DMS 273 (cell line): ENCODE measurements around the gene TMEM132D.

Experiments used
- DNase-seq: peaks from one replicate; lab custom pipeline; 2025; ENCODE audit not compliant: unreplicated experiment; lab: John Stamatoyannopoulos, UW

TMEM132D gene

DNA sequence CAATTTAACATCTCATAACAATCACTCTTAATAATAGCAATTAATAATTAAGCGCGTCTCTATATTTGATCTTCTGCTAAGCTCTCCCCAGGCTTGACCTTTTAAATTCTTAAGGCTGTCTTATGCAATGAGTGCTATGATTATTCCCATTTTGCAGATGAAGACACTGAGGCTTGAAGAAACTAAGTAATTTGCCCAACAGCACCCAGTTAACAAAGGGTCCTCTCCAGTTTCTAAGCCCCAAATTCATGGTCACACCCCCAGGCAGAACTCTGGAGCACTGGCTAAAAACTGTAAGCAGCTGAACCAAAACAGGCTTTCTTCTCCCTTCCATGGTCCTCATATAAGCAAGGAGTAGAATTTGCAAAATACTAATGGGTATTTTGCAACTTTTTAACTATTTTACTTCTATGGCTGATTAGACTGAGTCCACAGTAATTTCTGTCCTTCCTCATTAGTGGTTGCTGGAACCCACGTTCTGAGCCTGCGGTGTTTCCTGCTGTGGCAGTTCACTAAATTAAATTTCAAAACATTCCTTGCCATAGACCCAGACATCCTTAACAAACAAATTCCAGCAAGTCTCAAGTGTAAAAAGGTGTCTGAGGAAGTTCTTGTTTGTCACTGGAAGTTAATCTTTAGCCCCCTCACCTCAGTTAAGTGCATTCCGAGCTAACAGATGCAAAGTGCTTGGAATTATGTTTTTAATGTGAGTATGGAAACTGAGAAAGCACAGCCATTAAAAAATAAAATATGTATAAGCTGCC, 76.5 kb downstream of the TMEM132D start:
- no peak for DNase-seq

DNA sequence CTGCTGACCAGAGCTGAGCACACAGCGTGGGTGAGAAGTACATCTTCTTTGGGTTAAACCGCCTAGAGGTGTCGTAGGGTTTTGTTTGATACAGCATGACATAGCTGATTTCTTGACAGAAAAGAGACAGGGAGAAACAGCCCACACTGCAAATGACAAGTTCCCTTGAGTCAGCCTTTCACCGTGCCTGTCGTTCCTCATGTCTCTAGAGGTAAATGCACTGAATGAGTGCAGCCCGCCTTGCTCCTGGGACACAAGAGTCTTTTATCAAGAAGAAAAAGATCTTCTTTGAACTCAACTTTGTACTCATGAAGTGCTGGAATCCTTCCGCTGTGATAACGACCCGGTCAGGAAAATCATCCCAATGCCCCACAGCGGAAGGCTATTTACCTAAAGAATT, 77.6 kb downstream of the TMEM132D start:
- DNase-seq = no peak

DNA sequence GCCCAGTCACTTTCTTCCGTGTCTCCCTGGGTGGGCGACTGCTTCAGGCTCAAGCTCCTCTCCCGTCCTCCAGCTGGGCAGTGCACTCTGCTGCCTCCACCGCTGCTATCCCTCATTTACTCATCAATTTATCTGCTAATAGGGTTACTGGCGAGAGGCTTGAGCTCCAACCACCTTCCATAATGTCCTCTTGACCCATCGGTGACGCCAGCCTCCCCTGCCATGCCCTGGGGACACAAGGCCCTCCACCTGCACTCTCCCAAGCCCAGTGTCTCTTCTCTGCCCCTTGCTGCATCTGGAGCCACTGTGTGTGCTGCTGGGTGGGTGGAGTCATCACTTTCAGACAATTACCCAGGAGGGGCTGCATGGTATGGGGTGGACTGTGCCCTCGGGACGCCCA, 78.5 kb downstream of the TMEM132D start:
- no peak for DNase-seq

DNA sequence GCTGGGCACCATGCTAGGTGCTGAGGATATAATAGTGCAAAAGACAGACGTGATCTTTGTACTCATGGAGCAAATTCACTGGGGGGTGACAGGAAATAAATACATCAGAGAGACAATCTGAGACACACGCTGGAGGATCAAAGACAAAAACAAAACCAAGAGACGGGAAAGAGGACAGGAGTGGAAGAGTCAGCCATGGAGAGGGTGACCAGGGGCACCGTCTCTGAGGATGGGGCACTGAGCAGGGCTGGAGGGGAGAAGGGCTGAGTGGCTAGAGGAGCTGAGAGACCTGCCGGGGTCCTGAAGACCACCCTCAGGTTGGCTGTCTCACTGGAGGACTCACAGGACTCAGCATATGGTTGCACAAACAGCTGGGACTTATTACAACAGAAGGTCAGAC, 81.9 kb downstream of the TMEM132D start:
- DNase-seq = no peak

DNA sequence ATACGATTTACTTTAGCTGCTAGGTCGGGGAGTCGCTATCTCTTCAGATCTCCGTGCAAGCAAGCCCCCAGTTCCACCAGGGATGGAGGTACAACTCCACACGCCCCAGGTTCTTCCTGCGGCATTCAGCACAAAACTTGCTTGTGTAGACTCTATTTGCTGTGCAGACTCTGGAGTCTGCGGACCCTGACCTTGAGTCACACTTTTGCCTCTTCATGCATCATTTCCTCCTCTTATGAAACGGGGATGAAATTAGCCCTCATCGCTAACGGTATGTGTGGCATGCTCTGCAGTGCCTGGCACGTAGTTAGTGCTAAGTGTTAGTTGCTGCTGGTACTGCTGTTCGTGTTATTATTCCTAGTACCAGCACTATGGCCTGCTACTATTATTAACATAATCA, 84.4 kb downstream of the TMEM132D start:
- no peak for DNase-seq

DNA sequence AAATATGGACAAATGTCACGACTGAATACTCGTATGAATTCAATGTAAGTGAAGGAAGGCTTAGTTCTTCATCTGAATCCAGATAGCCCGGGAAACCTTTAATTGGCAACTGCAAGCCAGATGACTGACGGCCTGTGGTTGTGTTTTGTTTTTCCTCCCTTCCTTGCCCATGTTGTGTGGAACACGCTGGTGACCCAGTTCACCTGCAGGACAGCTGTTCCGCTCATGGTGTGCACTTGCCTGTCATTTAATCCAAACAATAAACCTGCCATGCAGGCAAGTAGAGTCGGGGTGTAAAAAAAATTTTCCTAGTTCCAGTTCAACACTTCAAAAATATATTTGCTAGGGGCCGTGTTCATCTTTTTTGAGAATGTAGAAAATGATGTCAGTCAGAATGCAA, 88.0 kb downstream of the TMEM132D start:
- DNase-seq = no peak

DNA sequence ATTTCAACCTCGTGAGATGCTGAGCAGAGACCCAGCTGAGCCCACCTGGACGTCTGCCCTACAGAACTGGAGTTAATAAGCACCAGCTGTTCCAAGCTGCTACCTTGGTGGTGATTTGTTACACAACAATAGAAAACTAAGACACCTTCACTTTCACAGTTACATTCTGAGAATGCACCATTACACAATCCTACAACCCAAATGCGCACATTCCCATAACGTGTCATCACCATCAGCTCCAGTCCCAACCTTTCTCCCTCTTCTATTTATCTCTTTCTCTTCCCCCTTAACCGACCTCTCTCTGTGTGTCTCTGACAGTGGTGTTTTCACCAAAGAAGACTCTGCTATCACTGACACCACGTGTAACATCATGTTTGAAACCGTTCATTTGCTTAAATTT, 91.9 kb downstream of the TMEM132D start:
- no peak for DNase-seq

DNA sequence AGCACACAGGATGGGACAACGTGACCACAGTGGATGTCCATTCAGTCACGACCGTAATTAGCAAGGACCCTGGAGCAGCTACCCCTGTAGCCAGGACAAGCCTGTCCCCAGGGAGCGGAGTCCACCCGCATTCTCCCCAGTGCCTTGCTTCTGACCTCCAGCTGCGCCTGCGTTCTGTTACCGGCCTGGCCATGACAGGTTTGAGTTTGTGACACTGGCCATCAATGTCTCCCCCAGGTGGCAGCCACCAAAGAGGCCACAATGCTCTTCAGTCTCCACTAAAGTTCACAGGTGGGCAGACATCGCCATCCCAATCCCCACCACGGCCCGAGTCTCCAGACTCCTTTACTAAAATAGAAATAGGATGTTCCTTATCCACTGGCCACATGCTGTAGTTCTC, 96.7 kb downstream of the TMEM132D start:
- DNase-seq = no peak

DNA sequence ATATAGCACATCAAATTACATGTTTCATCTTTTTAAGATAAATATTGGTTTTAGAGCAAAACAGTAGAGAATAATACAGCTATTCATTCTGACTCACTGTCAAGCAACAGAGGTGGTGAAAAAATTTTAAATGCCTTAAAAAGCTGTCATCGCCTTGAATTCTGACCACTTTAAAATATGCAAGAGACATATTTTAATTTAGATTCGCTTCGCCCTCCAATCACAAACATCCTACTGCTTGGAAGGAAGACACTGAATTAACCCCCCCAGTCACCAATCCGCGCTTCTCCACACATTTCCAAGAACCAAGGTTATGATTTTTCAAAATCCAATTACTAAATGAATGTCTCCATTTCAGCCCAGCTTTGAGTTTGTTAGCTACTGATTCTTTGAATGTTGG, 112.4 kb downstream of the TMEM132D start:
- no peak for DNase-seq

DNA sequence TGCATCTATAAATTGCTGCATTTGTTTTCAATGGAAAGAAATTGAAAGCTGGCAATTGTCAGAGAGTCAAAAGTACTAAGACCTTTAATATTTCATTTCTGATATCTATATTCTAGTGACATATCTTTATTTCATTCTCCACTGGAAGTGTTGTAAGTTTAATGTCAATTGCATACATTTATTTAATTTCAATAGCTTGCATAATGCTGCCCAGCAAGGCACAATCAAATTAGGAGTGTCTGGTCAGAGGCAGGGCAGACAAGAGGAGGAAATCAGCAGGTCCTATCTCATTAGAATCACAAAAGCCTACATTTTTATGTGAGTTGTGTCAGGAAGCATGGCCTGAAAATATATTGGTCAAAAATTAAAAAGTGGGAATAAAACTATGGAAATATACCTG, 112.9 kb downstream of the TMEM132D start:
- DNase-seq = no peak

DNA sequence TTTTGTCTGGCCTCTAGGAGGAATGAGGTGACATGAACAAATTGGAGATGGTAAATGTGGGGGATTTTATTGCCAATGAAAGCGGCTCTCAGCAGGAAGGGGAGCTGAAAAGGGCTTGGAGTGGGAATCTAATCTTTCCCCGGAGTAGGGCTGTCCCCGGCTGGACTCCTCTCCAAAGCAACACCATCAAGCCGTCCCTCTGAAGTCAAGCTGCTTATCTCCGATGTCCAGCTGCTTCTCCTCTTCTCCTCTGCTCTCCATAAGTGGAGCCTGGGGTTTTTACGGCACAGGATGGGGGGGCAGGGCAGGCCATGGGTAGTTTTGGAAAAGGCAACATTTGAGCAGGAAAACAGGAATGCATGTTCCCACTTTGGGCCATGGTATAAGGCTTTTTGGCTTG, 113.5 kb downstream of the TMEM132D start:
- no peak for DNase-seq

DNA sequence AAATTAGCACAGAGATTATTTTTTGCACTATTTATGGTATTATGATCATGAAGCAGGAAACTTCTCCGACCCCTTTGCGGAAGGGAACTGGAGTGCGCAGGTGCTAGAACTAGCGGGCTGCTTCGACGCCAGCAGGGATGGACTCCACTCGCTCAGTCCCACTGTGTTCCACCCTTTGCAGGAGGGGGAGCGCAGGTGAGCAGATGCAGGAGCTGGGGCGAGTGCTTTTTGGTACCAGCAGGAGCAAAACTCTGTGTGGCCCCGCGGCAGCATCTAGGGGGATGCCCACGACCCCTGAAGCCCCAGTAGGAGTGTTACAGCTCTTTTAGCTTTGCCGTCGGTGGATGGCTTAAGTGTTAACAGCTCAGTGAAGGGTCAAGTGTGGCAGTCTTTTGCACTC, 113.9 kb downstream of the TMEM132D start:
- DNase-seq = no peak

DNA sequence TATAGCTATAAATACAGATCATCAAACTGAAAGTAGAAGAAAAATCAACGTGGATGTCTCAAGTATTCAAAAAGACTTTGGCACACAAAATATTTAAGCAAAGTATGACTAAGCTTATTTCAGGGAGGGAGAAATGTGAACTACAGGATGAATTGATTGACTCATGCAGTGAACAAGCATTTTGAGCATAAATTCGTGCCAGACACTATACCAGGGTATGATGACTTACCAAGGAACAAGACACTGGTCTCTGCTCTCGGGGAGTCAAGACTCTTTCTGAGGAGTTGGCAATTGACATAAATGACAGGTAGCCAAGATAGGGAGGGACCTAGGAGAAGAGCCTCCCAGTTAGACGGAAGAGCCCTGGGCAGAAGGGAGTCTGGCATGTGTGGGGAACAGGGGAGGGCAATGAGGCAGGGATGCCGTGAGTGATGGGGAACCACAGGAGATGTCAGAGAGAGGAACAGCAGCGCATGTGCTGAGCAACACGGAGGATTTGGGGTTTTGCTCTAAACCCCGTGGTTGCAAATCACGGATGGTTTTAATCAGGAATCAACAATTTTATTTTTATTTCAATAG, 115.2 kb downstream of the TMEM132D start:
- DNase-seq = no peak

DNA sequence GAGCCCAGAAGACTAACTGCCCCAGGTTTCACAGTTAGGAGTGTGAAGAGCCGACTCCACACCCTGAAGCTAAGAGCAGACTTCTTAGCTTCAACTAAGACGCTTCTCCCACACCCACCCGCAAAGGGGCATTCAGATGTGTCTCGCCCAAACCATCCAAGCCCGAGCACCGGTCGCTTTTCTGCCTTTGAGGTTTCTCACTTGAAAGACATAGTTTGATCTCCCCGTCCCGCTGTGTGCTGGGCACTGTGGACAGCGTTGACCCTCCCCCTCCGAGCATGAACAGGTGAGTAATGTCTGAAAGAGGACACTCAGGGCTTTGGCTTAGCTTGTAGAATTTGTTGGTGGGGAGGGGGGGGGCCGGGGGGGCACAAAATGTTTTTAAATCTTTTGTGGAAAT, 123.8 kb downstream of the TMEM132D start:
- no peak for DNase-seq

DNA sequence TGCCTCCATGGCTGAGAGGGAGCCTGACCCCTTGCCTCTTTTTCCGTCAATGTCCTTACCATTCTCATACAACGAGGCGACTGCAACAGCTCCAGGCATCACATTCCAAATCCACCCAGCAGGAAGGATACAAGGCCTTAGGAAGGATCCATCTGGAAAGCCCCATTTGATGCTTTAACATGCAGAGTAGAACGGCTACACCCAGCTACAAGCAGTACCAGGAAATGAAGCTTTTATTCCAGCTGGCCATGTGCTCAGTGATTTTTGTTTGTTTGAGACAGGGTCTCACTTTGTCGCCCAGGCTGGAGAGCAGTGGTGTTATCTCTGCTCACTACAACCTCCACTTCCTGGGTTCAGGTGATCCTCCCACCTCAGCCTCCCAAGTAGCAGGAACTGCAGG, 124.8 kb downstream of the TMEM132D start:
- no peak for DNase-seq

DNA sequence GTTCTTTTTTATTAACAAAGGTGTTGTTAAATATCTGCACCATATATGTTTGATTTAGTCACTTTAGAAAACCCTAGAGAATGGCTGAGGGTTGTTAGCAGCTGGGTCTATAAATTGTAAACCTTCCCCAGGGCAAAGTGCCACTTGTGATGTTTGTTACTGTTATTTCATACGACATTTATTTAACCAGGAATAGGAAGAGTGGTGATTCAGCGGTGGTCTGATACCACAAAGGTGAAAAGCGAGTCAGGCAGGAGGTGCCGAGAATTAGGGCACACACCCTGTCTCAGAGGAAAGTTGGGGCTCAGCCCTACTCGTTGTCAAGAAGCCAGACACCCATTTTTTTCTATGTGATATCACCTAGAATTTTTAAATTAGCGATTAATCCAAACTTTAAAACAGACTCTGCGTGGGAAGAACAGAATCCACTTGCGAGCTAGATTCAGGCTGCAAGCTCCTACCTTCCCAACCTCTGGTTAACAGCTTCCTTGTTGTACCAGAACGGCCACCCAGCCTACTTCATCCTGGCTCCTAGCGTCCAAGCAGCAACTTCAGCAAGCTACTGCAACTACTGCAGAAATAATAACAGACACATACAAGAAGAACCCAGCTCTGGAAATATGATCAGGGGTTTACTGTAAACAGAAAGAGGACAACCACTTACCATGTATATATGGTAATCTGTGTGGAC, 126.7 kb downstream of the TMEM132D start:
- no peak for DNase-seq

DNA sequence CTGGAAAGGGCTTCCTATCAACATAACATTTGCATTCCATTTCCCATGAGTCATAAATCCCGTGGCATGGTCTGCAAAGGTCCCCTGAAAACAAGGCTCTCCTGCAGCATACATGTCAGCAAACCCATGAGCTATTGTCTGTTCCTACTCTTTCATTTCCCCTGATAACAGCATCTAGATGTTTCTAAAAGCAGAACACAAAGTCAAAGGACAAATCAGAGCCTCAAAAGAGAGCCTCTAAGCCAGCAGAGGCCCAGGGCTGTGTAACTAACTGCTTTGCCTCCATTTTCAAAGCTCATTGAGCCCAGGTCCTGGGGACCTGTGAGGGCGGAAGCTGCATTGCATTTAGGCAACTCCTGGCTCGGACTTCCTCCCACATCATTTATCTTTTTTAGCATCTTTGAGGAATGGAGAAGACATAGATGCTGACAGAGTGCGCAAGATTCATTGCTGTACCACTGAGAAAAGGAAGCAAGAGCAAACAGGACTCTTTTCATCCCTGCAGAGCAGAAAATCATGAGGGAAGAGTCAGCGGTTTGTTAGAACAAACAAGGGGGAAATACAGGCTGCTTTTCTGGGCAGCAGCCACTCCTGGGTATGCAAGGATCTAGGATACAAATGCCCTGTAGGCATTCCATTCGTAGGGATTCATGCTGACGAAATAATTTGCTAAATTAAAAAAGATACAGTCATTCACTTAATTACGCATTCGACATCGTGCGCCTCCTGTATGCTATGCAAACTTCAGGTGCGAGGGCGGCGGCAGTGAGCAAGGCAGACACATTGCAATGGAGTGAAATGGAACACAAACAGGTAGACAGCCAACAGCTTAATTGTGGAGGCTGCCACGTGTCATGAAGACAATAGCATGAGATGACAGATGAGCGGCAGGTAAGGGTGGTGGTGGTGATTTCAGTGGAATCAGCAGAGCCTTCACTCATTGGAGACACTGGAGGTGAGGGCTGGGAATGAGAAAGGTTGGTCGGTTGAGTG, 131.0 kb downstream of the TMEM132D start:
- no peak for DNase-seq

DNA sequence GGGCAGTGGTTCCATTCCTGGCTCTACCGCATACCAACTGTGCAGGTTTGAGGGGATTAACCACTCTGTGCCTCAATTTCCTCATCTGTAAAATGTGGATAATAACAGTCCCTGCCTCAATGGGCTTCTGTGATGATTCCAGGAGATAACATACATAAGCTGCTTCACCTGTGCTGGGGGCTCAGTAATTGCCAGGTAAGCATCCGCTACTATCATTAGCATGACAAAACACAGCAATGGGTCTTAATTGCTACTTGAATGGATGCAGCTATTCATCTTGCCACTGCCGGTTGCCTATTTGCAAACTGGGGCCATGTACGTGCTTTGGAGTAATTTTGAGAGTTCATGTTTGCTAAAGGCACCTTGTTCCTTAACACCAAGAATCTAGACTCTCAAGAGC, 132.6 kb downstream of the TMEM132D start:
- no peak for DNase-seq

DNA sequence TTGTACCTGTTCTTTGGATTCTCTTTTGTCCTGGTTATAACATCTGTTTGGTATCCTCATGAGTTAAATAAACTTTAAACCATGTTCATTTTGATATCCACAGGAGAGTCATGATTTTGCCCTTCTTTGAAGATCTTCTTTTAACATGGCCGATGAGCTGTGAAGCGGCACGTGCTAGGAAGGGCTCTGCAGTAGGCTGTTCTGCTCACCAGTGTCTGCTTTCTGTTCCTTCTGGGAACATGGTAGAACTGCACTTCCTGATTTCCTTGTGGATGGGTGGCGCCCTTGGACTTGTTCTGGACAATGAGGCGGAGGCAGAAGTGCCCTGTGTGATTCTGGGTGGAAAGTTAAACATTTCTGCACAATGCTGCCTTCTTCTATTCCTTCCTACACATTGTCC, 138.1 kb downstream of the TMEM132D start:
- no peak for DNase-seq

DNA sequence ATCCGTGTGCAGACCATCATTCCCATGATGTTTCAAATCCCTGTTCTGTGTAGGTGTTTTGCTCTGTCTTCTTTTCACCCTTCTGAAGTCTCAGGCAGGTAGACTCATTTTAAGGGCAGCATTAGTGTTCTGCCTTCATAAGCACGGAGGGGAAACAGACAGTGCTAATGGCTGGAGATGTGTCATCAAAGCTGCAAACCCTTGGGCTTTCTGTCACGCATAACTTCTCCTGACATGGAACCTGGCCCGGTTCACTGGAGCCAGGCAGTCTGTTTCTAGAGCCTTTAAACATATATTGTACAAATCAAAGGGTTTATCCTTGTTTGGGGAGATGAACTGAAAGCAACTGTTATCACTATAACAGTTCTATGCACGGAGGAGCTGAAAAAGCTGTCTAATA, 141.4 kb downstream of the TMEM132D start:
- no peak for DNase-seq

DNA sequence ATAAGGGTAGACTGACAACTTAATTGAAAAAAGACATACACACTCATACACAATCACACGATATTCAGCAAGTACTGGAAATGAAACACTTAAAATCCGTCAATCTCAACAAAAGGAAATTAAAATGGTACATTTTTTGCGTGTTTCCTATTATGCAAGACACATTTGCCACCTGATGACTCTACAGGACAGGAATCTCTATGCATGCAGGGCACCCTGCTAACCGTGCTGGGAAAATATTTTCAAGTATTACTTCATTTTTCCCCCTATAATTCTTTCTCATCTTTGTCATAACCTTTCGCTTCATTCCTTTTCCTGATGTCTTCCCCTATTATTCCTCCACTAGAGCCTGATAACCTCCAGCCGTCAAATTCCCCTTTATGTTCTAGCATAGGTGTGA, 150.2 kb downstream of the TMEM132D start:
- no peak for DNase-seq
